ENCODE measurements around the gene ARHGEF17.
"Not testable (repeated sequence)": the region's sequence is repeated elsewhere in the genome, so short reads cannot be mapped to it uniquely, and the experiment has no call there.

The ARHGEF17 gene, protein sequence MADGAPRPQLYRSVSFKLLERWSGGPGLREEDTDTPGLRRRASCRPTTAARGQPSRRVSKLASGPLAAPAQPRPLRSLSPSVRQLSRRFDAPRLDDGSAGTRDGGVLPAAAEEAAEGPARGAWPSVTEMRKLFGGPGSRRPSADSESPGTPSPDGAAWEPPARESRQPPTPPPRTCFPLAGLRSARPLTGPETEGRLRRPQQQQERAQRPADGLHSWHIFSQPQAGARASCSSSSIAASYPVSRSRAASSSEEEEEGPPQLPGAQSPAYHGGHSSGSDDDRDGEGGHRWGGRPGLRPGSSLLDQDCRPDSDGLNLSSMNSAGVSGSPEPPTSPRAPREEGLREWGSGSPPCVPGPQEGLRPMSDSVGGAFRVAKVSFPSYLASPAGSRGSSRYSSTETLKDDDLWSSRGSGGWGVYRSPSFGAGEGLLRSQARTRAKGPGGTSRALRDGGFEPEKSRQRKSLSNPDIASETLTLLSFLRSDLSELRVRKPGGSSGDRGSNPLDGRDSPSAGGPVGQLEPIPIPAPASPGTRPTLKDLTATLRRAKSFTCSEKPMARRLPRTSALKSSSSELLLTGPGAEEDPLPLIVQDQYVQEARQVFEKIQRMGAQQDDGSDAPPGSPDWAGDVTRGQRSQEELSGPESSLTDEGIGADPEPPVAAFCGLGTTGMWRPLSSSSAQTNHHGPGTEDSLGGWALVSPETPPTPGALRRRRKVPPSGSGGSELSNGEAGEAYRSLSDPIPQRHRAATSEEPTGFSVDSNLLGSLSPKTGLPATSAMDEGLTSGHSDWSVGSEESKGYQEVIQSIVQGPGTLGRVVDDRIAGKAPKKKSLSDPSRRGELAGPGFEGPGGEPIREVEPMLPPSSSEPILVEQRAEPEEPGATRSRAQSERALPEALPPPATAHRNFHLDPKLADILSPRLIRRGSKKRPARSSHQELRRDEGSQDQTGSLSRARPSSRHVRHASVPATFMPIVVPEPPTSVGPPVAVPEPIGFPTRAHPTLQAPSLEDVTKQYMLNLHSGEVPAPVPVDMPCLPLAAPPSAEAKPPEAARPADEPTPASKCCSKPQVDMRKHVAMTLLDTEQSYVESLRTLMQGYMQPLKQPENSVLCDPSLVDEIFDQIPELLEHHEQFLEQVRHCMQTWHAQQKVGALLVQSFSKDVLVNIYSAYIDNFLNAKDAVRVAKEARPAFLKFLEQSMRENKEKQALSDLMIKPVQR (N-terminal part only)

GRCh38 chr11:73308003-73308960 lies at the start of gene ARHGEF17:
Gene ARHGEF17, plus strand, starts transcription at chr11:73308276. Its CDS starts 363 bp downstream, at chr11:73308639.
- peak; percentile 39 to 40 for DNase-seq

DNA sequence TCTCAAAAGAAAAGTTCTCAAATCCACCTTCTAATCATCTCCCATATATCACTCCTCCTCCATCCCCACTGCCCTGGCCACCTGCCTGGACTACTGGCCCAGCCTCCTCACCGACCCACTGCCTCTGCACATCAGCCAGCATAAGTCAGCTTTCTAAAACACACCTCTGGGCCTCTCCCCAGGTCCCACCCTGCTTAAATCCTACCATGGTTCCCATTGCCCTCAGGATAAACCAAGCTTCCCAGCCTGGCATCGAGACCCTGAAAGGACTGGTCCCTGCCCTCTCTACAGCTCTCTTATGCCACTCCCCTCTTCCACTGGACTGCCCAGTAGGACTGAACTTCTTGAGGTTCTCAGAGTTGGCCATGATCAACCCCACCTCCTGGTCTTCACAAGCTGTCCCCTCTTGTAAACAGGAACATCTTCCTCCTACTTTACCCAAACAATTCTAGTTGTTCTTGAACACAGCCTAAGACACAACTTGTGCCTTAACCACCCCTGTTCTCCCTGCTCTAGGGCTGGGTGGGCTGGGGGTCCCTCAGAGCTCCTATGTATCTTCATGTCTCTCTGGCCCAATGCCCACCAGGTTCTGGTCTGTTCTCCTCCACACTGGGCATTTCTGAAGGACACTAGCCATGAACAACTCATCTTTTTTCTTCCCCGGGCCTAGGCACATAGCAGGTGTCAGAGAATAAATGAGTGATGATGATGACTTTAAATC lies 48.5 kb upstream of the ARHGEF17 start:
- no peak for DNase-seq

DNA sequence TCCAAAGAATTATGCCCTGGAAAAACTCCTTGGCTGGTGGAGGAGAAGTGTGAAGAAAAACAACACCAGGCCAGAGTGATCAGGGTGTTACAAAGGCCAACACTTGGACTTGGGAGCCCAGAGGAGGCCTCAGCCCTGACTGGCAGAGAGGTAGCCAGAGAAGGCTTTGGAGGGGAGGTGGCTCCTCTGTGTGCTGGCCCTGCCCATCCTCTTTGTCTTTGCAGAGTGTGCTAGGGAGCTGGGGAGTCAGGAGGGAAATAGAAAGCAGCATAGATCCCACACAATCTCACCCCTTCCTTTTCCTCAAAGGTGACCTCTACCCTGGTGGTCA lies 48.0 kb upstream of the ARHGEF17 start:
- no peak for DNase-seq

DNA sequence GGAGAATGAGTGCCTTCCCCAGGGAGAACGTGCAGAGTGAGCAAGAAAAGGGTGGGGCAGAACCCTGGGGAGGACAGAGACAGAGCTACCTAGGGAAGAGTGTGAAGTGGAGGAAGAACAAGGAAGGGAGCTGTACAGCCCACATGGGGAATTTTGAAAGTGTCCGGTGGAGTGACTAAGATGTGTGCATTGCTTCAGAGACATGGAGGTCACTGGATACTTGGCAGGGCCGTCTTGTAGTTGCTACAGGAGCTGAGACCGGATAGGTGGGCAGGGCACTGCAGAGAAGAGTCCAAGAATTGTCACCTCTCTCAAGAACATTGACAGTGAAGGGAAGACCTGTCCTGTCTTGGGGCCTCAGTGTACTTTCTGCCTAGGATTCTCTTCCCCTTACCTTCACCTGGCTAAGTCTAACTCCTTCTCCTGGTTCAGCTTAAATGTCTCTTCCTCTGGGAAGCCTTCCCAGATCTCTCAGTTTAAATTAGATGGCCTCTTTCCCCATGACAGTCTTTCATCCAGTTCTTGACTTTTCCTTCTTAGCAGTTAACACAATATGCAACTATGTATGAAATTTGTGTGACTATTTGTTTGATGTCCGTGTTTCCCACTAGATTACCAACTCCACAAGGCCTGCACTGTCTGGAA lies 45.1 kb upstream of the ARHGEF17 start:
- DNase-seq: no peak

DNA sequence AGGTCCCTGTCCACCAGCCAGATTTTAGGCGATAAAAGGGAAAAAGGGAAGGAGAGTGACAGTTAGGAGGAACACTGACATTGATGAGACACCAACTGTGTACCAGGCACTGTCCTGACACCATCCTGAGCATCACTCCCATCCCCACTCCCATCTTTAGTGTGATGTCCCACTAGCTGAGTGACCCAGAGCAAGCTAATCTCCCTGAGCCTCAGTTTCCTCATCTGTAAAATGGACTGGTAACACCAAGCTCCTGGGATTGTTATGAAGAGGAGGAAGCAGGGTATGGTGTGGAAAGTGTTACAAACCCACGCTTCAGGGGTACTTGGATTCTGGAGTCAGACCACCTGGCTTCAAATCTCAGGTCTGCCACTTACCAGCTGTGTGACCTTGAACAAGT lies 44.4 kb upstream of the ARHGEF17 start:
- no peak for DNase-seq

DNA sequence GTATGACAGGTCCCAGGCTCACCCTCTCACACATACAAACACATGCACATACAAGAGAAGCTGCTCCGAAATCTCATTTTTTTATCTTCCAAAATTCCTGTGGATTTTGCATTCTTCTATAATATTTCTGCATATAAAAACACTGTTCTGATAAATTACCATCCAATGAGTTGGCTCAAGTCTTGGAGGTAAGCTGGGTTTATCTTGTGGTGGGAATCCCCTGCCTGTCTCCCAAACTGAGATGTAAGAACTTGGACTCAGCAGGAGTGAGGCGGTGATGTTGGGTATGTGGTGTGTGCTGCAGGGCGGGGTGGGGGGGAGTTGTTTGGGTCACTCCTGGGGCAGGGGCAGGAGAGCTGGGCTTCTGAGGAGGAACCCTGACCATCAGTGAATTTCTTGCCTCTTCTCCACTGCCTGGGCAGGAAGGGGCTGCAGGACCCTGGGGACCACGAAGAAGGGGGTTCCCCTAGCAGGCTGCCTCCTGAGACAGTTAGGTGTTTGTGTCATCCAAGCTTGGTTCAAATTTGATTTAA lies 42.7 kb upstream of the ARHGEF17 start:
- no peak for DNase-seq

GRCh38 chr11:73265853-73266645 lies 42.0 kb upstream of the ARHGEF17 start:
- no peak for DNase-seq

DNA sequence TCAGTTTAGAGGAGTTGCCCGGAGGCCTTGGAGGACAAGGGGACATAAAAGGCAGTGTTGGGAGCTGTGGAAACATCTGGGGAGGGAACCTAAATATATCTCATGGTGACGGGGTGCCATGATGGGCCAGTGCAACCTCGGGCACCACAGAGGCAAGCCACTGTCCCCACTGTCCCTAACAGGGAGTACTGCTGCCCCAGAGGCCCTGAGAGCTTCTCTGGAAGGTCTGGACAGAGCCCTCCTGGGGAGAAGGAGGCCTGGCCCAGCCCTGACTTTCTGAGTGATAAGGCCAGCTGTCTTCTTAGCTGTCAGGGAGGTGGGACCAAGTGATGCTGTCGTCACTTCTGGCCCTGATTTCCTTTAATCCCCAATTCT lies 41.4 kb upstream of the ARHGEF17 start:
- no peak for DNase-seq

DNA sequence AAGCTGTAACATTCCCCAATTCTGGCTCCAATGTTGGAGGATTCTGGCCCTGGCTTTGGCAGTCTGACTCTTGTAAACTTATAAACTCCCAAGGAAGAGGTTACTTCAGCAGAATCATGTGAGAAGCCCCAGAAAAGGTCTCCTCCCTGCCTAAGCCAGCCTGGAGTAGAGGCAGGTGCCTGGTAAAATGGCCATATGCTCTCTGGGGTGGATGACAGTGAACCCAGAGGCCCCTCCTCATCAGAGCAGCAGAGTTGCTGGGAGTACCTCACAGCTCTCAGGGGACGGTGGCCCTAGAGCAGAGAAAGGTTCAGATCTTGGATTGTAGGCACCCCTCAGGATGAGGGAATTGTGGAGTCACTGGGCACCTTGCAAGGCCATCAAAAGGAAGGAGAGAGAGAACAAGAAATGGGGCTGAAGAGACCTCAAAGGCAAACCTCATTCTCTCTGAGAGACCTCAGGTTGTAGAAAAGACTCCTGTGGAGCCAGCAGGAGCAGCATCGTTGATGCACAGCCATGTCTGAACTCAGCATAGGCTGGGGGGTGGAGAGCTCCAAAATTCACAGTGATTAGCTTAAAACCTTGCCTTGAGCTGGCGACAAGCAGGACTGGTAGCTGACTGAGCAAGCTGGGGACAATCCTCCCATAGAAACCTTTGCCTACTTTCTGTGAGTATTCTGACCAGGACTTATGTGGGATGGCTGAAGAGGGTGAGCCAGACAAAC lies 40.8 kb upstream of the ARHGEF17 start:
- no peak for DNase-seq

DNA sequence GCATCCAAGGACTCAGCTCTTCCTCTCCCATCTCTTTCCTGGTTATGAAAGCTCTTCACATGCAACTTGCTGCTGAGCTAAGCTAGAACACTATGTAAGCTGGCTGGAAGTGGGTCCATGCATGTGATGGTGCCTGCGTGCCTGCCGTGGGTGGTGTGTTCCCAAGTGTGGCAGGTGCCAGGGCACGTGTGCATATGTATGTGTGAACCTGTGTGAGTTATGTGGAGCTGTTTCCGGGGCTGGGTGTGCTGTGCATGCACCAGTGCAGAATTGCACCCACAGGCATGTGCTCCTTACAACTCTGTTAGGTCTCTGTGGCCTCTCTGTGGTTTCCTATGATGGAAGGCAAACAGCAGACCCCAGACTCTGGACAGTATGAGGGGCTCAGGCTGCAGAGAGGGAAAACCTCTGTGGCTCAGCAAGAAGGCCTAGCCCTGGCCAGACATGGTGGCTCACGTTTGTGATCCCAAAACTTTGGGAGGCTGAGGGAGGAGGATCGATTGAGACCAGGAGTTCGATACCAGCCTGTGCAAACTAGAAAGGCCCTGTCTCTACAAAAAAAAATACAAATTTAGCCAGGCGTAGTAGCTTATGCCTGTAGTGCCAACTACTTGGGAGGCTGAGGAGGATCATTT lies 40.1 kb upstream of the ARHGEF17 start:
- no peak for DNase-seq

DNA sequence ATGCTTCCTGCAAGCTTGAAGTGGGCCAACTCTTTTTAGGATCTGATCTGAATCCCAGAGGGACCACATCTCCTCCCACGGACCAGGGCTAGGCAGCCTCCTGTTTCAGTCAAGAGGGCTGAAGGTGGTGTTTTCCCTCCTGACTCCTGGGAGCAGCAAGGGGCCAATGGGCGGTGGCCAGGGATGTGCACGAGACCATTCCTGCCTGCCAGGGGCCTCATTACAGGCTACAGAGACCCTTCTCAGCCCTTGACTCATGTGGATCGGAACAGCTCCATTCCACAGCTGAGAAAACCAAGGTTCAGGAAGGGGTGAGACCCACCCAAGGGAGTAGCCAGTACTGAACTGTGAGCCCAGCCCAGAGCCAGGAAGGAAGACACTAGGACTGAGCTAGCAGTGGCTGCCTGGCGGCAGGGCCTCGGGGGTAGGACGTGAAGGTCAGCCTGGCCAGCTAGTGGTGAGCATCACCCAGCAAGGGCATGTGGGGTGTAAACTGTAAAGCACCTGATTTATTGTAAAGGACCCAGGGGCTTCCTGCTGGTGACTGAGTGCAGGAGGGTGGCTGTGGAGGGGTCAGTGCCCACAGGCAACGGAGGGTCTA lies 39.3 kb upstream of the ARHGEF17 start:
- DNase-seq: no peak

DNA sequence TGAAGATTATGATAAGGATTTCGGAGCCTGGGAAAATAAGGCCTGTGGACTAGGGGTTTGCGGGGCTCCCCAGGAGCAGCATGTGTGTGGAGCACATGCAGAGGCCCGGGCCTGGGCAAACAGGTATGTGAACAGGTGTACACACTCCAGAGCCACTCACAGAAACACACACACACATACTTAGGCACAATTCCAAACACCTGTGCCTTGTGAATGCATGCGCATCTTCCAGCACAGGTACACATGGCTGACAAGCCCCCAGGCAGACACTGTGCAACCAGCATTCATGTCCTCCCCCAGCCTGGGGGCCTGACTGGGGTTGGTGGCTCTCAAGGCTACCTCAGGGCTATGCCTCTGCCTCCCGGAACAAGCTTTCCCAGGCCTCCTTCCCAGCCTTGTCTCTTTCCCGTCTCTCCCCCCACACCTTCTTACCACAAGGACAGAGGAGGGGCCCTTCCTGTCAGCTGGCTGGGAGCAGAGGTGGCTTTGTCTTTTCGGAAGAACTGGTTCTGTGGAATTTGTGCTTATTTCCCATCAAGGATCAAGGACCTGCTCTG lies 38.5 kb upstream of the ARHGEF17 start:
- DNase-seq: no peak

- no peak for DNase-seq
Observed at GRCh38 chr11:73270016-73270854, 37.8 kb upstream of the ARHGEF17 start.

GRCh38 chr11:73270855-73271477 lies 37.1 kb upstream of the ARHGEF17 start:
- DNase-seq: no peak

- DNase-seq: not testable (repeated sequence)
Observed at GRCh38 chr11:73271478-73271865, 36.6 kb upstream of the ARHGEF17 start.

DNA sequence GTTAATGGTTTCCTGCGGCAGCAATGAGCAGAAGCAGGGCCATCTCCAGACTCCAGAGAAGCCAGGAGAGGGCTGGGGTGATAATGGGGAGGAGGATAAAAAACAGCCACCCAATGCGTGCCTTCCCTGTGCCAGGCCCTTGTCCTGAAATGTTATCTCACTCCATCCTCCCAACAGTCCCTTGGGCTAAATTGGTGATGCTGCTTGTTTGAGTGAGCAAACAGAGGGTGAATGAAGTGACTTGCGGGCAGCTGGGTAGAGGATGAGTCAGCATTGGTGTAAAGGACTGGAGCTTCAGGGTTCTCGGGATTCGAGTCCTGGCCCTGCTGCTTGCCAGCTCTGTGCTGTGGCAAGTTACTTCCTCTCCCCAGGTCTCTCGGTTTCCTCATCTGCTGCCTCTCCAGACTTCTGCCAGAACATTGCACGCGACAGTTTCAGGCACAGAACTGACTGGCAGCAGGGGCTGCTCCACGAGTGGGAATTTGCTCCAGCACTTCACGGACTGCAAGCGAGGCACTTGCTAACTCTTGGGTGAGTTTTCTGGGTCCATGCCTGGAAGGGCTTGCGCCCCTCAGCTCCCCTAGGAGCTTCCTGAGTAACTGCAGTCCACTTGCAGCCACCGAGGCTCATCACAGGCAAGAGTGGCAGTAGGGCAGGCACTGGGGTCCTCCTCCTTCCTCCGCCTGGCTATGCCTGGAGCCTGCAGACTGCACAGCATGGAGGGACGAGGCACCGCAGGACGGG lies 36.0 kb upstream of the ARHGEF17 start, which contains the start of gene P2RY6:
Gene P2RY6, plus strand, starts transcription at position 403 of the 744 bp plus-strand sequence. CDS start 24,181 bp downstream, outside the sequence.
- DNase-seq: no peak
